Suppressor macrophage treated with lipopolysaccharide for 1 hour (primary cell): ENCODE measurements around the gene RPGR.
A peak's percentile ranks its signal among the peaks of the same experiment; 100 is the strongest.

Experiments
- DNase-seq, 3 donors: peaks; one replicate each; pipeline ENCODE4 v3.0.0-alpha.2; 2020 to 2022

The RPGR gene

DNA sequence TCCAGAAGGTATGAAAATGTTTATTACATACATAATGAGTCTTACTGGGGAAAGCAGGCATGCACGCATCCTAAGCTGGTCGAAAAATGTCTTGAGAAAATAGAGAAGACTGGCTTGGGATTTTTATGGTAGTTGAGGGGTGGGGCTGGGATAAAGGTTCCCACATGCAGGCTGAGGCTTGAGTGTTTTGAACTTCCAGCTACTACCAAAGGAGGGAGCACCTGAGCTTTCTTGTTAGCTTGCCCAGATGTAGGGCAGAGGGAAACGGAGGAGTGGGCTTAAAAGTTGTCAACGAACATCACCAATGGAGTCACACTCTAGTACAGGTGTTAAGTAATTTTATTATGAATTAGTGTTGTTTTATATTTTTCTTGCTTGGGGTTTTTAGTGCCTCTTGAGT lies 67.1 kb downstream of the RPGR start:
- DNase-seq: peak; percentile 22 to 30 (median 29)

DNA sequence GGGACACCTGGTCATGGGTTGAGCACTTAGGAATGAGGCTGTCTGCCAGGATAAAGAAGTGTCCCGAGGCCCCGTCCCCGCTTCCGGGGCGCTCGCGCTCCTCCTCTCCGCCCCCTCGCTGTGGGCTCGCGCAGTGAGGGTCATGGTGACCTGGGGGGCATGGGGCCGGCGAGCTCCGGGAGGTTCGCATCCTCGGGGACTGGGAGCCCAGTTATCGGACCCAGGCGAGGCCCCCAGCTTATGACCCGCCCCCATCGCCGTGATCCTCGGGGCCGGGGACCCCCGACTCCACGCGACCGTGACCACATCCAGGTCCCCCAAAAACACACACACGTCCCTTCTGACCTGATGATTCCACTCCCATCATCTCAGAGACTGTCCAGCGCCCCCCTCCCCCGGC lies 71.3 kb downstream of the RPGR start:
- DNase-seq: no peak

DNA sequence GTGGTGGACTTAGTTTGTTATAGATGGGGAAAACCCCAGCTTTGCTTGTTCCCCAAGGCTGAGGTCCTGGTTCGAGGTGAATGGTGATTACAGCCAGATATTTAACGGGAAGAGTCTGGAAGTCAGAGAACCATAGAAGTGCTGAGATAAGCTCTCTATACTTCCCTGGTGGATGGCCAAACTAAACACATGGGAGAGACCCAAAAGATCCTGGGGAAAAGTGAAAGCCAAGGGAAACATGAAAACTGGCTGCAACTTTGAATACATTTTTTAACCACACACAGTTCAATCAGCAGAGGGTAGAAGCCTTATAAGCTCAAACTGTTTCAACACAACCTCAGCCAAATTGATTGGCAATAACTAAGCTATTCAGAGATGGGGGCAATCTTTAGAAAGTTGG lies 77.3 kb downstream of the RPGR start:
- DNase-seq: no peak

DNA sequence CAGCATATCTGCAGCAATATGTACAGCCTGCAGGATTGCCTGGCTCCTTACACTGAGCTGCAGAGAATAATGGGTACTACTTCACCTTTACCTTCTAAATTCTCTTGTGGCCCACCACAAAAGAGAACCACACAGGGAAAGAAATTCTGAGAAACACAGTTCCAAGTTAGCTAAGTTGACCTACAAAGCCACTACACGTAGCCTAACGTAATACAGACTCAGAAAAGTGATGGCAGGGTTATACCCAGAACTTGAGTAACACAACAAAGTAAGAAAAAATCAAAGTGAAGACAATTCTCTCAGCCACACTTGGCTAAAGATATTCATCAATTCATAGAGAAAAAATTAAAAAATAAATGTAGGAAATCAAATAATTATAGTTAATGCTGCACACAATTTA lies 80.3 kb downstream of the RPGR start:
- DNase-seq: no peak

DNA sequence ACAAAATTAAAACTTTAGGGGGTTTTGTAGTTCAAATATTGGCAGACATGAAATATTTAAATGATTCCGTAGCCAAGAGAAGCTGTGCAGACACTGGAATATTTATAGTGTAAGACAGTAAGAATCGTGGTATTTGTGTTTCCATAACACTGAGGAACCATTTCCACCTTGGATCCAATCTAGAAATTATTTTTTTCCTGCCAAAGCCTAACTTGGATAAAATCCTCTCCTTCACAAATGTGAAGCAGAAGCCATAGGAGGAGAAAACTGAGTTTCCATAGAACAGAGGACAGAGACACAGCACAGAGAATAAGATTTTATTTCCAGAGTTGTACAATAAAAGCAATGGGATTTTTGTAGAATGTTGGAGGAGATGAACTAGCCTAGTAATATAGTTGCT lies 86.8 kb downstream of the RPGR start:
- no peak for DNase-seq

DNA sequence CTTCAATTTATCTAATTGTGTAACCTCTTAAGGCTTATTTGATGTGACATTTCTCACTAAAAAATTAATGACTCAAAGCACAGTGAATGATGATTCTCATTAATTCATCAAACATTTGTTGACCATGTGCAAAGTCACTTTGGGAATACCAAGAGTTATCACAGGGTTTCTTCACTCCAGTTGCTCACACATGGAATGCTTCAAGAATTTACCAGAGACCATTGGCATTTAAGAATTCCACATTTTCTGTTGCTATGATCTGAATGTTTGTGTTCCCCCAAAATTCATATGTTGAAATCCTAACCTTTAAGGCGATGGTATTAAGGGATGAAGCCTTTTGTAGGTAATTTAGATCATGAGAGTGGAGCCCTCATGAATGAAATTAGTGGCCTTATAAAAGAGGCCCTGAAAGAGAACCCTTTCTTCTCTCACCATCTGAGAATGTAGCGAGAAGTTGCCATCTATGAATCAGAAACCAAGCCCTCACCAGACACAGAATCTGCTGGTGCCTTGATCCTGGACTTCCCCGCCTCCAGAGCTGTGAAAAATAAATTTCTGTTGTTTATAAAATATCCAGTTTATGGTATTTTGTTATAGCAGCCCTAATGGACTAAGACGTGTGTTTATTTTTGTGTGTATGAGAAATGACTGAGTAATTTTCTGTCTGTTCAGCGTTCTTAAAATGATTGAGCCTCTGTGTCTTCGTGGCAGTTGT lies 90.3 kb downstream of the RPGR start:
- DNase-seq: no peak

DNA sequence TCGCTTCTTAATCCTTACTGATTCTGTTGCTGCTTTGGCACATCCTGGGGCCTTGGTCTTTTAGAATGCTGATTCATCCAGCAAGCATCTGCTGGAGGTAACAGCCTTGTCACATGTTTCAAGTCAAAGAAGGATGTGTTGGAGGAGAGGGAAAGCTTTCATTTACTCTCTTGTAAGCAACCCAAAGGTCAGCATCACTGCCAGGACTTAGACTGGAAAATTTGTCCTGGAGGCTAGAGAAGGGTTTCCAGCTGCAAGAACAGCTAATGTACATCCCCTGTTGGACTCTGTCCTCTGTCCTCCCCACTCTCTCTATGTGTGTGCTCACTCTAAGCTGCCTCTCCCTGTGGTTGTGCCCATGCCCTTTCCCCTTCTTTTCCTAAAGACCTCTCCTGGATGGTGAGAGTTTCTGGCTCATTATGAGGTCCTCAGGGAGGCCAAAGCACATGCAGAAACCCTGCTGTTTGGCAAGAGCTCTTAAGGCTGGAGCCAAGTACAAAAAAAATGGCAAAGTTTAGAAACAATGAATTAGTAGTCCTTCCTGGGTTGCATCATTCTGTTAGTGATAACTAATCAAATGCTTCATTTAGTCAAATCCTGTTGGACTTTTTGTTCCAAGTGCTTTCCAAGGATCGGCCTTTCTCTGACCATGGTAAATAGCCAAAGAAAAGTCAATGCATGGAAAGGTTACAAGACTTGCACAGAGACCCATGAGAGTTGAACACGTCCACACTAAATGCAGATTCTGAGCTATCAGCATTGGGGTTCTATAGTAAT lies 93.2 kb downstream of the RPGR start:
- no peak for DNase-seq

DNA sequence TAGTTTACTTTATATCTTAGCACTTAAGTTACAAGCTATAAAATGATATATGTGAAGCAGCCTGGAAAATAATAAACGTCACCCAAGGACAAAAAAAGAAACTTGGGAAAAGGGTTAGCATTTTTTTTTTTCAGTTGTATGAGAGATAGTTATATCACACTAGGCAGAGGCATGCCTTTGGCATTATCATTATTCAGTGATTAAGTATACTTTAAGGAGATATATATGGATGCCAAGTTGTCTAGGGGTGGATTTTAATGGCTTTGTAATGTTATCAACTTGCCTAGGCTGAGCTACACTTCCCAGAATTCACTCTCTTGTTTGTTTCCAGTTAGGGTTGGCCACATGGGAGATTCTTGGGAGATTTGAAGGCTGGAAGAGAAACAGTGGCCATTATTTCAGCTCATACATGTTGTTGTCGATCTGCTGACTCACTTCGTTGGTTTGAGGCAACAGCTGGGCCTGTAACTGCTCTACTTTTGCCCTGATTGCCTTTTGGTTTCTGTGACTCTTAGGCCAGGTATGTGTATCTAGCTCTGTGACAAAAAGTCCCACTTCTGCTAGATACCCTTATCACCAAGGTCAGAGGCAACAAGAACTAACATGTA lies 95.1 kb downstream of the RPGR start:
- no peak for DNase-seq

DNA sequence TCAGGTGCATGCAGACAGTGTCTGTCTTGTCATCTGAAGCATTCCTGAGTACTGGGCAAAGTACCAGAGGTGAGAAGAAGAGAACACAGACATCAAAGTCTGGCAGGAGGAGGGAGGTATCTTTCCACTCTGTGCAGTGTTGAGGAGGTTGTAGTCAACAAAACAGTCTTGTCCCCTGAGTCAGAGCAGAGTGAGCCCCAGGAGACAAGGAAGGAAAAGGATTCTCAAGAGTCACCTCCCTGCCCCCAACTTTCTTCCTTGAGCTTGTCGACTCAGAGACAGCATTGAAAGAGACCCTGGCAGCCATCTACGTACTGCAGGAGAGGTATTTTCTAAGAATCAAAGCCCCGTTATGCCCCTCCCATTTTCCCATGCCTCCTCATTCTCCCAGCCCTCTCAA lies 102.2 kb downstream of the RPGR start:
- no peak for DNase-seq

DNA sequence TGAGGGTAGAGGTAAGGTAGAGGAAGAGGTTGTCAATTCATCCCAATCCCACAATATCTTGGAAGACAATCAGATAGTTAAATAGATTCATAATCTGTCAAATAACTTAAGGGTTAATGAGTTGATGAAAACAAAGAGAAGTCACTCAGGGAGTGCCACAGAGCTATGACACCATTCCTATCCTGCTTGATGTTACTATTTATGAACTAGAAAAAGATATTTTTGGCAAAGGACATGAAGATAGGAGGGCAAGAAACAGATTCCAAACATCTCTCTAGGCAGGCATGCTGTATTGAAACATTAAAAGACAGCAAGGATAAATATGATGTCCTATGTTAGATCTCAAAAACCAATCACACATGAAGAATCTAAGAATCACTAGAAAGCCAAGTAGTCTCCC lies 103.1 kb downstream of the RPGR start:
- no peak for DNase-seq

DNA sequence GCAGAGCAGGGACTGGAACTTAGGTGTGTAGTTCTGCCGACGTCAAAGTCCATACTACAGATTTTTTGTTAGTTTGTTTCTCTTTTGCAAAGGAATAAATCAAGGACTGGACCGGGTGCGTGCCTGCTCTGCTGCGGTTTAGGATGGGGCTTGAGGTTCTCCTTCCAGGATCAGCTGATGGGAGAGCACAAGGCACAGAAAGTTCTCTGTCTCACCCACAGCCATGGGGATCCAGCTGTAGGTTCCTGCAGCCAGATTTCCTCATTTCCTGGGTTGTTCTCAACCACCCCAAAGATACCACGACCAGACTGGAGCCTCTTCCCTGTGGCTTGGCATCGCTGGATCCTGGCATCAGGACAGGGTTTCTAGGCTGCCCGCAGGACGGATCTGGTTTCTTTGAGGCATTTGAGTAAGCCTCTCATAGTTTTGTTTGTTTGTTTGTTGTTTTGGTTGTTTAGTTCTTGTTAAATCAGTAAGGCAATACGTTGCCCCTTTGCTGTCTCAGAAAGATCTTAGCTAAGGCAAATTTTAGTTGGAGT lies 105.8 kb downstream of the RPGR start:
- peak in 1 of 3 donors; percentile 11 for DNase-seq

DNA sequence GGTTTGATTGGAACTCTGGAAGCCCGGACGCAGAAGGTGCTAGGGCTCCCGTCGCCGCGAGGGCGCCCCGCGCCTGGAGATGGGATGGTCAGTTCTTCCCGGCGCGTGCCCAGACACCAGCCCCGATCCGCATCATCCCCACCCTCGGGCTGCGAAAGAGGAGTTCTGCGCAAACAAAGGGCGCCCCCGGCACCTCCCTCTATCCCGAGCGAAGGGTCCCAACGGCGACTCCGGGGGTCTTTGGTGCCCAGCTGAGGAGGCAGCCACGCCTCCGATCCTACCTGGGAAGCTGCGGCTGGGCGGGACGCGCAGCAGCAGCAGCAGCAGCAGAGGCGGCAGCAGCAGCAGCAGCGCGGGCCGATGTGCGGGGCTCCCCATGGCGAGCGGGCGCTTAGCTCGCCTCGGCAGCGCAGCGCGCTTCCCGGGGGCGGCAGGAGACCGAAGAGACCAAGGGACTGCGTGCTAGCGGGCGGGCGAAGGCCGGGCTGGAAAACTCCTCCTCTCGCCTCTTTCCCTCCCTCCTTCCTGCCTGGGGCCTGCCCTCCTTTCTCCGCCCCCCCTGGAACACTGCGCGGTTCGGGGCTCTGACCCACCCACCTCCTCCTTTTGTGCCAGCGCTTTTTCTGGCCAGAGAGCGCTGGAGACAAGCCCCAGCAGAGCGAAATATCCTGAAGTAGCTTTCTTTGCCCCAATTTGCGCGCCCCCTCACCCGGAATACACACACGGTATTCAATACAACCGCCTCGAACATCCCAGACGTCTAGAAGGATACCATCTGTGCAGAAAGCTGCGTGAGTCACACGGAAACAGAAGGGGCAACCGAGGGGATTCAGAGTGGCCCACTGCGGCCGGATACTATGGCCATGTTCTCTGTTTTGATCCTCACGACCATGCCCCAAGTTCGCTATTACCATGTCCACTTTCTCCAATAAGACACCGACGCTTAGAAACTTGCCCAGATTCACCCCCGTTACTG lies 106.6 kb downstream of the RPGR start, which contains the start of gene SRPX:
SRPX (minus strand) TSS at position 457 of the 976 bp plus-strand sequence; CDS start at position 378, 79 bp downstream.
- DNase-seq: peak in 1 of 3 donors; percentile 23

DNA sequence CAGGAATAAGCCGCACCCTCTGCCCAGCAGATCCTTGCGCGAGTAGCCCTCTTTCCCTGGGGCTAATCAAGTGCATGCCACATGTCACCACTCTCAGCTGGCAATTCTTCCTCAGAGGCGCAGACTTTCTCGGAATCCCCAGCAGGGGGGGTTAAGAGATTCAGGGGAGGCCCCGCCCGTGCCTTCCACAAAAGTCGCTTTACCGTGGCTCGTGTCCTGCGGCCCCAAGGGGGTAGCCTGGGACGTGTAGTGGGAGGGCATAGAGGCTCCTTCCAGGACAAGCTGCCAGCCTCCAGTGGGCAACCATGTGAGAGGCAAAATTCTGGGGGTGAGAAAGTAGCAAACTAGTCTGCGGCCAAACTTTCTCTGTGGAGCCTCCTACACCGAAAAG lies 107.3 kb downstream of the RPGR start:
- peak; percentile 53 to 68 (median 58) for DNase-seq
